GM18951 (cell line): ENCODE results near the gene NKAIN2.
"Not testable (repeated sequence)": the region's sequence is repeated elsewhere in the genome, so short reads cannot be mapped to it uniquely, and the experiment has no call there.

Experiments used
- POLR2A ChIP-seq: IDR thresholded peaks from 4 replicates; pipeline ENCODE4 v1.6.1; 2011; ENCODE audit warnings: mild to moderate bottlenecking; ENCODE audit not compliant: insufficient read length, insufficient read depth; ENCODE audit errors: extremely low read depth
- in situ Hi-C: fragments of 300-500 bp; cut with MboI; formaldehyde crosslinking; loops from one replicate; pipeline ENCODE4 v1.12.0; 2022; ENCODE audit warnings: low sequenced_read_pairs, mixed read lengths, inconsistent platforms; ENCODE audit not compliant: unreplicated experiment

The NKAIN2 gene

DNA sequence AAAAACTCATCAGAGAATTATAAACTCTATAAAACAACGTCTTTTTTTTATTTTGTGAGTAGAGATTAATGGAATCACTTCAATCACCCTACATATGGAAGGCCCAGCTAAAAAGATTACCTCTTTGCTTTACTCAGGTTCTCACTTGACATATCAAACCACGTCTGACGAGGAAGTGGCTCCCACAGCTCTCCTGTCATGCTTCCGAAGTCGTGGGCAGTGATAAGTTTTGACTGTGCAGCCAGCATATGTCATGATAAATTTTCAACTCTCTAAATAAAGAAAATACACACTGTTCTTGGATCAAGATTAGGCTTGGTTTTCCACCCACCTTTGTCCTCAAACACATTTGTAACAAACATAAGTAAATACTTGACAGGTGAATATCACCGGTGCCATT lies 879.1 kb downstream of the NKAIN2 start:
- in situ Hi-C loops, result no loop called here
- no peak for TF ChIP-seq POLR2A

DNA sequence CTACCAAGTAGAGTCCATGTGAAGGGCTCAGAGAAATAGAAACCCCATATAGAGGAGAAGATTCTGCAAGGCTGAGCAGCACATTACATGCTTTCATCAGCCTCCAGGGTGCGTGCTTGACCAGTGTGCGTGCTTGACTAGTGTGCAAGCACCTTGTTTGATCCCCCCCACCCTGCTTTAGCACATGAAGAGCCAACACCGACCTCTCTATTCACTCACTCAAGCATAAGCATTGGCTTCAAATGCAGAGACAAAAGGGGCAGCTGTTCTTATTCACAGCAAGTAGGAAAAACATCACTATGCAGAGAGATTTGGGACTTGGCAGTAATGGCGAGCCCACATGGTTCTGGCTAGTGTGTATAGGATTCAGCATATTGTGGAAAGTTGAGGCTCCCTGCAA lies 879.8 kb downstream of the NKAIN2 start:
- no peak for TF ChIP-seq POLR2A
- in situ Hi-C loops, result no loop called here

DNA sequence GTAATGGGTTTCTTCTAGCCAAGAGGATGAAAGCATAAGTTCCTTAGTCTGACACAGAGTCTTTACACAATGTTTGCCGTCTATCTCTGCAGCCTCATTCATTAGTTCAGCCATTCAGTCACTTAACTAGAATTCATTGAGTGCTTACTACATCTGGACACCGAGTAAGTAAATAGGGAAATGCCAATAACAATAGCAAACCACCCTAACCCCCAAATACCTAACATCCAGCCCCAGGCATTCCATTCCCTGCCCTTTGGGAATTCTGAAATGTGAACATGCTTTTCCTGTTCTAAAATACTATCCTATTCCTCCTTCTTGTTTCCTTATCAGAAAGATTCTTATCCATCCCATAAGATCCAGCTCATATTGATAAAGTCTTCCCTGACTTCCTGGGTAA lies 881.0 kb downstream of the NKAIN2 start:
- no peak for TF ChIP-seq POLR2A
- in situ Hi-C loops, result no loop called here

DNA sequence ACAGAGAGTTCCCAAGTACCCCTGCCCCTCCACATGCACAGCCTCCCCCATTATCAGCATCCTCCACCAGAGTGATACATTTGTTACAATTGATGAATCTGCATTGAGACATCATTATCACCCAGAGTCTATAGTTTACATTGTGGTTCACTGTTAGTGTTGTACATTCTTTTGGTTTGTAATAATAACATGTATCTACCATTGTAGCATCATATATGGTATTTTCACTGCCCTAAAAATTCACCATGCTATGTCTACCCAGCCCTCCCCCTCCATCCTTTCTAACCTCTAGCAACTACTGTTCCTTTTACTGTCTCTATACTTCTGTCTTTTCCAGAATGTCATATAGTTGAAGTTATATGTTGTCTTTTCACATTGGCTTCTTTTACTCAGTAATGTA lies 884.7 kb downstream of the NKAIN2 start:
- in situ Hi-C loops, result no loop called here

DNA sequence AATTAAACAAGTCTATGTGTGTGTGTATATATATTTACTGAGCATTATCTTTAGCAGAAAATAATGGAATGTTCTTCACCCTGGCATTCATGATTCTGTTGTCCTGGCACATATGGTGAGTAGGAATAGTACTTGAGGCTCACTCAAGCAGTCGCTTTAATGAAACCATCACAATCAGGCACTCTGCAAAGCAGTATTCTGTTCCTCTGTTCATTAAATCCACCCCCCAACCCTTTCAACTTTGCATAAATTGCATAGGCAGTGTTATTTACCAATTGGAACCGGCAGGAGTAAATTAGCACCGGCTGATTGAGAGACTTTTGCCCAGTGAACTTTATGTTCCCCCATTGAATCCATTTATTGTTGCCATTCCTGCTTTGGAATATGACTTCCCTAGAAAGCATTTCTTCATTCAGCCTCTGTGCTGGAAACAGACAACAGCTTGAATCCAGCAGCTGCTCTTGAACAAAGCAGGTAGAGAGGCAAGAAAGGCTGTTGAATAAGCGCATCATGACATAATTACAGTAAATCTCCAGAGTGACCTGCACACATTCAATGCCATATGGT lies 890.6 kb downstream of the NKAIN2 start:
- in situ Hi-C loops, result no loop called here
- no peak for TF ChIP-seq POLR2A

More for the DNA sequence above, 884.7 kb downstream of the NKAIN2 start:
- TF ChIP-seq POLR2A, result no peak

DNA sequence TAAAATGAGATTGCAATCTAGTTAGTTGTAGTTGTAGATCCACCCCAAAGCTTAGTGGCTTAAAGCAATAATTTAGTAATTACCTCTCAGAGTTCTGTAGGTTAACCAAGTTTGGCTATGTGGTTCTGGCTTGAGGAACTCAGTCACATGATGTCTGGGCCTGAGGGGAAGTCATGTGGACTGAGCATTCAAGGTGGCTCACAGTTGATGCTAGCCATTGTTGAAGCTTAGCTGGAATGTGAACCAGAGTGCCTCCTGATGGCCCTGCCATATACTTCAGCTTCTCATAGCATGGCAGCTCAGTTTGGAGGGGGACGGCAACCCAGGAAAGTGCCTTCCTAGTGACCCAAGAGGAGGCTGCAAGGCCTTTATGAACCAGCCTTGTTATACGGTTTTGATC lies 895.4 kb downstream of the NKAIN2 start:
- in situ Hi-C loops, result no loop called here
- no peak for TF ChIP-seq POLR2A

DNA sequence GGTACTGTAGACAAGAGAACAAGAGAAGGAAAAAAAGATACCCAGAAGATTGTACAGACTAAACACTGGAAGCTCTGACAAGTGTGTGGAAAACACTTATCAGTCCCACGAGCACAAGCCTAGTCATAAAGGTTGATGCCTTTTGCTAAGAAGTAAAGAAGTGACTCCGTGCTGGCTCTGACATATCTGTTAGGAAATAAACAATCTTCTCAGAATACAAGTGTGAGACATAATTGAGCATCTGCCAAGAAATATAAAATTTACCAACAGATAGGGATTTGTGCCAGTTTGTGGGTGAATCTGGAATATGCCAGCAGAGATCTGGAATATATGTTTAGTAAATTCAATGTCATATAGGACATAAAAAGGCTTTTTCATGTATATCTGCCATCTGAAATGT lies 899.9 kb downstream of the NKAIN2 start:
- no peak for TF ChIP-seq POLR2A

DNA sequence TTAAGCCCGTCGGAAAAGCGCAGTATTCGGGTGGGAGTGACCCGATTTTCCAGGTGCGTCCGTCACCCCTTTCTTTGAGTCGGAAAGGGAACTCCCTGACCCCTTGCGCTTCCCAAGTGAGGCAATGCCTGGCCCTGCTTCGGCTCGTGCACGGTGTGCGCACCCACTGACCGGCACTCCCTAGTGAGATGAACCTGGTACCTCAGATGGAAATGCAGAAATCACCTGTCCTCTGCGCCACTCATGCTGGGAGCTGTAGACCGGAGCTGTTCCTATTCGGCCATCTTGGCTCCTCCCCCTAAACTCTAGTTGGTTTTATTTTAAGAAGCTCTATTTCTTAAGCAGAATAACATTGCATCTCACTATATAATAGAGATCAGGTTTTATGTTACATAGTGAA lies 908.9 kb downstream of the NKAIN2 start:
- in situ Hi-C loops, result not testable (repeated sequence)

More for the DNA sequence above, 899.9 kb downstream of the NKAIN2 start:
- in situ Hi-C loops, result no loop called here

DNA sequence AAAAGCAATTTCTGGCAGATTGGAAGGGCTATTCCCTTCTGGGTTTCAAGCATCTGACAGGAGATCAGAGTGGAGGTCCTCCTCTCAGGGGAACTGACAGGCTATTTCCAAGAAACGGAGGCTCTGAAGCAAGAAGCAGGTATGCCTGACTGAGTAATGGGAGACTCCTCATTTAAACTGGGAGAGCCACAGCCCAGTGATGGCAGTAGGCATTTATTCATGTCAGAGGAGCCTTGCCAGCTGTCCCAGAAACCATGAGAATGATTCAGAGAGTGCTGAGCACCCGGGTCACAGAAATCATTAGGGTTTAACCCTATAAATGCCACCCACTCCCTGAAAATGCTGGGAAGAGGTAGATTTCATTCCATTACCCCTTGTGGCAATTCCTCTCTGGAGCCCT lies 911.1 kb downstream of the NKAIN2 start:
- in situ Hi-C loops, result no loop called here
- TF ChIP-seq POLR2A, result no peak

DNA sequence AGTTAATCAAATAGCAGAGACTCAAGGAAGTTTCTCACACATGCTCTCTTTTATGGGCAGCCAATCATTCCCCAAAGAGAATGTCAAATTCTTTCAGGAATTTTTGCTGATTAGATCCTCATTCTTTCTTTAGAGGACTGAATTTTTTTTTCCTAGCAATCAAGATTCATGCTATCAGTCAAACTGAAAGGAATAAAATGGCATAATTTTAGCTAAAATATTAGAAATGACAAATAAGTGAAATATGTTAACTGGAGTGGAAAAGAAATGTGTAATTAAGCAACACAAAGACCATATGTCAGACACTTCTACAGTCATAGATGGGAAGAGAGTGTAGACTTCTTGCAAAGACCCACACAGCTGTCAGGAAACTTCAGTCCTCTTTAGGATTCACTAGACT lies 916.2 kb downstream of the NKAIN2 start:
- in situ Hi-C loops, result no loop called here
- no peak for TF ChIP-seq POLR2A

DNA sequence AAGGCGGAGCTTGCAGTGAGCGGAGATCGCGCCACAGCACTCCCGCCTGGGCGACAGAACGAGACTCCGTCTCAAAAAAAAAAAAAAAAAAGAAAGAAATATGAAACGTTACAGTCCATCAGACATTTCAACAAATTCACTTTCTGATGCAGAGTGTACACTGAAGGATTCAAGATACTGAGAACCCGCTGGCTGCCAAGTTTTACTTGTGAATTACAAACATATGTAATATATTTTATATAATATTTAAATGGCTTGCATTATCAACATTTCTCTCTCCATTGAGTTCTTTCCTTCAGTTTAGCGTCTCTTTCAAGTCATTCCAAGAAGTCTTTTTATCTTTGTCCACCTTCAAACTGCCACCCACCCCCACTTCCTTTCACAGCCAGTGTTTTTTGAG lies 917.7 kb downstream of the NKAIN2 start:
- TF ChIP-seq POLR2A, result no peak
- in situ Hi-C loops, result no loop called here

DNA sequence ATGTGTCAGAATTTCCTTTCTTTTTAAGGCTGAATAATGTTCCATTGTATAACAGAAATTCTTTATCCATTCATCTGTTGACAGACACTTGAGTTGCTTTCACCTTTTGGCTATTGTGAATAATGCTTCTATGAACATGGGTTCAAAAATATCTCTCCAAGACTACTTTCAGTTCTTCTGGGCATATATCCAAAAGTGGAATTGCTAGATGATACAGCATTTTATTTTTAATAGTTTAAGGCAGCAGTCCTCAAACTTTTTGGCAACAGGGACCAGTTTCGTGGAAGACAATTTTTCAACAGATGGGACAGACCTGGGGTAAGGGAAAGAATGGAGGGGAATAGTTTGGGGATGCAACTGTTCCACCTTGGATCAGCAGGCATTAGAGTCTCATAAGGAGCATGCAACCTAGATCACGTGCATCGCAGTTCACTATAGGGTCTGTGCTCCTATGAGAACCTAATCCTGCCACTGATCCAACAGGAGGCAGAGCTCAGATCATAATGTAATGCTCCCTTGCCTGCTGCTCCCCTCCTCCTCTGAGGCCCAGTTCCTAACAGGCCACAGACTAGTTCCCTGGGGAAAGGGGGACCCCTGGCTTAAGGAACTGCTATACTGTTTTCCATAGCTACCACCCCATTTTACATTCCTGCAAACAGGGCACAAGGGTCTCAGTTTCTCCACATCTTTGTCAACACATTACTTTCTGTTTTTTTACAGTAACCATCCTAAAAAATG lies 918.6 kb downstream of the NKAIN2 start:
- in situ Hi-C loops, result no loop called here
- no peak for TF ChIP-seq POLR2A

DNA sequence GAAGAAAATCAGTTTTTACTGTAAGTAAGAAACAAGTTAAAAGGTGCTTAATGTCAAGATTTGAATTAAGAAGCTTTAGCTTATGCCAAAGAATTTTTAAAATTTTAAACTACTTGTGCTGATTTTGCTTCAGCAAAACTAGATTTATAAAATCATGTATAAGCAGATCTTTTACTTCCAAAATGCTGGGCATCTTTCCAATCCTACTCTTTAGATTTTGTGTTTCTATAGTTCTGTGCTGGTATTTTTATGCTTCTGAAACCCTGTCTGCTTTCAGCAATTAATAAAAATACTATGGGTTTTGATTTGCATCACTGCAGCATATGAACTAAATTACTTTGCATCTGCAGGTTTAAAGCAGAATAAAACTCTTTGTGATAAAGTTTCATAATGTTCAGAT lies 920.0 kb downstream of the NKAIN2 start:
- in situ Hi-C loops, result no loop called here
- TF ChIP-seq POLR2A, result no peak

DNA sequence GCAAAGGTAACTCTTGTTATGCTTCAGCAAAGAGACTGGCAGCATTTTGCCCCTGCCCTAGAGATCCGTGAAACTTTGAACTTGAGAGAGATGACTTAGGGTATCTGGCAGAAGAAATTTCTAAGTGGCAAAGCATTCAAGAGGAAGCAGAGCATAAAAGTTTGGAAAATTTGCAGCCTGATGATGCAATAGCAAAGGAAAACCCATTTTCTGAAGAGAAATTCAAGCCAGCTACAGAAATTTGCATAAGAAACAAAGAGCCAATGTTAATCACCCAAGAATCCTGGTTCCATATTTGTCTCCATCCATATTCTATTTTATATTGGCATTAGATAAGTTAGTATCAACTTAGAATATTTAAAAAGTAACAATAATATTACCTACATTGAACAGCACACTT lies 934.1 kb downstream of the NKAIN2 start:
- in situ Hi-C loops, result not testable (repeated sequence)

DNA sequence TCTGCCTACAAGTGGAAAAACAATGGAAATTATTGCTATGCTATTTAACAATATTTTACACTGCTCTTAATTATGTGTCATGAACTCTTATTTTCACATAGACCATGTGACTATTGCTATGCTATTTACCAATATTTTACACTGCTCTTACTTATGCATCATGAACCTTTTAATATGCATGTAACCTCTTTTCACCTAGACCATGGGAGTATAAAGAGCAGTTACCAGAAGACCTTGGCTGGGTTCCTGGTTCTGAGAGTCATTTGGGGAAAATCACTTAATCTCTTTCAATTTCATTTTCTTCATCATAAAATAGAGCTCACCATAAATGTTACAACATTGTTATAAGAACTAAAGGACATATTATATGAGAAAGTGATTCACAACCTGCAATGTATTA lies 934.8 kb downstream of the NKAIN2 start:
- no peak for TF ChIP-seq POLR2A
- in situ Hi-C loops, result no loop called here
